Trophoblast cell (in vitro differentiated cells and primary cell): Measurements from ENCODE around the gene DDX55.
A peak's percentile ranks its signal among the peaks of the same experiment; 100 is the strongest.
"Not testable (repeated sequence)": the region's sequence is repeated elsewhere in the genome, so short reads cannot be mapped to it uniquely, and the experiment has no call there.

Experiments used
- DNase-seq, 2 donors: peaks; one replicate each; pipeline ENCODE4 v3.0.0-alpha.2; 2016
- H2AFZ ChIP-seq: 2 replicates; pipeline ENCODE4 v1.6.1; 2013; ENCODE audit warnings: low read length, moderate library complexity, mild to moderate bottlenecking; ENCODE audit not compliant: insufficient read depth, poor library complexity
- H2AK5ac ChIP-seq: 2 replicates; pipeline ENCODE4 v1.6.1; 2013; ENCODE audit warnings: mild to moderate bottlenecking, low read length
- H2BK120ac ChIP-seq: 2 replicates; pipeline ENCODE4 v1.6.1; 2013; ENCODE audit warnings: low read length, mild to moderate bottlenecking, moderate library complexity; ENCODE audit not compliant: insufficient read depth, poor library complexity
- H2BK12ac ChIP-seq: 2 replicates; pipeline ENCODE4 v1.6.1; 2013; ENCODE audit warnings: mild to moderate bottlenecking, low read length, moderate library complexity
- H2BK5ac ChIP-seq: 2 replicates; pipeline ENCODE4 v1.6.1; 2013; ENCODE audit warnings: low read length, low read depth, moderate library complexity, mild to moderate bottlenecking; ENCODE audit not compliant: poor library complexity
- H3K14ac ChIP-seq: 2 replicates; pipeline ENCODE4 v1.6.1; 2013; ENCODE audit warnings: mild to moderate bottlenecking, low read length
- H3K18ac ChIP-seq: 2 replicates; pipeline ENCODE4 v1.6.1; 2013; ENCODE audit warnings: mild to moderate bottlenecking, low read length
- H3K23ac ChIP-seq: 2 replicates; pipeline ENCODE4 v1.6.1; 2013; ENCODE audit warnings: low read length
- H3K27ac ChIP-seq: 2 replicates; pipeline ENCODE4 v1.5.1; 2013; ENCODE audit warnings: low read depth, mild to moderate bottlenecking, inconsistent platforms, low read length, moderate library complexity
- H3K27me3 ChIP-seq: 2 replicates; pipeline ENCODE4 v1.6.1; 2013; ENCODE audit warnings: inconsistent platforms, mild to moderate bottlenecking, low read length, moderate library complexity; ENCODE audit not compliant: insufficient read depth
- H3K36me3 ChIP-seq, 2 experiments: 1 replicate in 1 of 2; 2 replicates in 1 of 2; pipeline ENCODE4 v1.6.1; 2013; ENCODE audit warnings: low read length in 2 of 2, mild to moderate bottlenecking in 2 of 2, moderate library complexity in 1 of 2; ENCODE audit not compliant: insufficient read depth in 2 of 2, control insufficient read depth in 1 of 2
- H3K4ac ChIP-seq: 2 replicates; pipeline ENCODE4 v1.6.1; 2013; ENCODE audit warnings: low read depth, mild to moderate bottlenecking, low read length, moderate library complexity
- H3K4me1 ChIP-seq, 2 experiments: 1 replicate in 1 of 2; 2 replicates in 1 of 2; pipeline ENCODE4 v1.6.1; 2013; ENCODE audit warnings: low read length in 2 of 2, mild to moderate bottlenecking in 2 of 2, moderate library complexity in 1 of 2; ENCODE audit not compliant: insufficient read depth in 2 of 2, control insufficient read depth in 1 of 2
- H3K4me2 ChIP-seq: 2 replicates; pipeline ENCODE4 v1.6.1; 2013; ENCODE audit warnings: inconsistent platforms, mild to moderate bottlenecking, low read length, moderate library complexity
- H3K4me3 ChIP-seq: 2 replicates; pipeline ENCODE4 v1.5.1; 2013; ENCODE audit warnings: mild to moderate bottlenecking, low read depth, low read length, inconsistent platforms
- H3K79me1 ChIP-seq: one replicate; pipeline ENCODE4 v1.6.1; 2013; ENCODE audit warnings: low read length
- H3K79me2 ChIP-seq: 2 replicates; pipeline ENCODE4 v1.6.1; 2013; ENCODE audit warnings: low read length, mild to moderate bottlenecking; ENCODE audit not compliant: control insufficient read depth, insufficient read depth, poor library complexity
- H3K9ac ChIP-seq: 2 replicates; pipeline ENCODE4 v1.6.1; 2013; ENCODE audit warnings: mild to moderate bottlenecking, low read length
- H3K9me3 ChIP-seq: 2 replicates; pipeline ENCODE4 v1.6.1; 2013; ENCODE audit warnings: low read depth, mild to moderate bottlenecking, control low read depth, inconsistent platforms, low read length; ENCODE audit not compliant: insufficient read depth
- H4K12ac ChIP-seq: 2 replicates; pipeline ENCODE4 v1.6.1; 2013; ENCODE audit warnings: low read depth, mild to moderate bottlenecking, low read length, moderate library complexity
- H4K8ac ChIP-seq: 2 replicates; pipeline ENCODE4 v1.6.1; 2013; ENCODE audit warnings: low read depth, mild to moderate bottlenecking, low read length, moderate library complexity
- H4K91ac ChIP-seq: one replicate; pipeline ENCODE4 v1.6.1; 2013; ENCODE audit warnings: low read depth, mild to moderate bottlenecking, low read length, moderate library complexity
- WGBS: extraction: QIAGEN DNeasy Blood & Tissue Kit; methylation state at CpG from one replicate; pipeline ENCODE4 v1.1.7; 2013; ENCODE audit warnings: missing lambda C conversion rate; ENCODE audit not compliant: insufficient read length, insufficient coverage; ENCODE audit errors: extremely low coverage; 5-methylcytosine and 5-hydroxymethylcytosine counted together

DDX55 gene

GRCh38 chr12:123599310-123599709 lies 2.6 kb upstream of the DDX55 start:
- H2BK12ac ChIP-seq, result no peak overlapping the region
- H3K4me1 ChIP-seq, result peaks cover 5 to 6% of the 10 kb centered on the region in 2 experiments
- no peak overlapping the region for H3K23ac ChIP-seq
- H3K4ac ChIP-seq, result no peak overlapping the region
- no peak overlapping the region for H2BK120ac ChIP-seq
- peaks cover 8% of the 10 kb centered on the region for H3K79me1 ChIP-seq
- H4K91ac ChIP-seq, result no peak overlapping the region
- no peak overlapping the region for H2BK5ac ChIP-seq
- peaks cover 1% of the 10 kb centered on the region for H3K9me3 ChIP-seq
- H3K4me3 ChIP-seq, result no peak overlapping the region
- H3K79me2 ChIP-seq, result peaks cover 15% of the 10 kb centered on the region
- H3K9ac ChIP-seq, result no peak overlapping the region
- 100% methylated on average over 1 of the region's 1 CpG for WGBS
- H3K18ac ChIP-seq, result no peak overlapping the region
- H3K4me2 ChIP-seq, result no peak overlapping the region
- no peaks in the 10 kb centered on the region for H3K27me3 ChIP-seq
- no peak overlapping the region for H2AFZ ChIP-seq
- no peak overlapping the region for H3K27ac ChIP-seq
- DNase-seq, result no peak
- no peak overlapping the region for H3K14ac ChIP-seq
- H3K36me3 ChIP-seq, result peaks cover 10 to 24% of the 10 kb centered on the region in 2 experiments
- no peak overlapping the region for H4K12ac ChIP-seq
- H2AK5ac ChIP-seq, result no peak overlapping the region
- no peak overlapping the region for H4K8ac ChIP-seq

GRCh38 chr12:123599721-123600120 lies 2.2 kb upstream of the DDX55 start:
- H4K8ac ChIP-seq, result no peak overlapping the region
- H3K18ac ChIP-seq, result no peak overlapping the region
- no peak overlapping the region for H3K4me3 ChIP-seq
- WGBS, result no CpG with 5 or more reads among the region's 7 CpGs
- H3K4ac ChIP-seq, result no peak overlapping the region
- no peak overlapping the region for H2BK12ac ChIP-seq
- H4K12ac ChIP-seq, result no peak overlapping the region
- H3K9ac ChIP-seq, result no peak overlapping the region
- peaks cover 8% of the 10 kb centered on the region for H3K79me1 ChIP-seq
- H3K4me1 ChIP-seq, result peaks cover 5 to 6% of the 10 kb centered on the region in 2 experiments
- no peak overlapping the region for H4K91ac ChIP-seq
- peaks cover 1% of the 10 kb centered on the region for H3K9me3 ChIP-seq
- H2BK120ac ChIP-seq, result no peak overlapping the region
- no peak overlapping the region for H2AFZ ChIP-seq
- peaks cover 7 to 20% of the 10 kb centered on the region in 2 experiments for H3K36me3 ChIP-seq
- no peak overlapping the region for H2BK5ac ChIP-seq
- no peak overlapping the region for H3K14ac ChIP-seq
- no peak overlapping the region for H3K23ac ChIP-seq
- H2AK5ac ChIP-seq, result no peak overlapping the region
- H3K4me2 ChIP-seq, result no peak overlapping the region
- H3K27me3 ChIP-seq, result no peaks in the 10 kb centered on the region
- peak; percentile 65 to 78 for DNase-seq
- H3K79me2 ChIP-seq, result peaks cover 15% of the 10 kb centered on the region
- H3K27ac ChIP-seq, result no peak overlapping the region

GRCh38 chr12:123602651-123603195 lies 824 bp downstream of the DDX55 start:
- Histone ChIP-seq H3K14ac (no peak overlapping the region), H3K9ac (peak overlapping the region; percentile 94), H3K4me3 (peak overlapping the region; percentile 100), H4K8ac (peak overlapping the region; percentile 99), H2BK12ac (no peak overlapping the region), H4K12ac (peak overlapping the region; percentile 97), H3K4me2 (peak overlapping the region; percentile 82), H3K4ac (peak overlapping the region; percentile 97), H3K18ac (no peak overlapping the region), H2BK5ac (no peak overlapping the region), H3K9me3 (peaks cover 1% of the 10 kb centered on the region), H2AFZ (peak overlapping the region; percentile 71), H3K27me3 (no peaks in the 10 kb centered on the region), H3K4me1 (peaks cover 5 to 6% of the 10 kb centered on the region in 2 experiments), H3K79me2 (peaks cover 15% of the 10 kb centered on the region), H3K23ac (no peak overlapping the region), H3K79me1 (peaks cover 8% of the 10 kb centered on the region), H2BK120ac (peak overlapping the region; percentile 40), H3K36me3 (peaks cover 21 to 33% of the 10 kb centered on the region in 2 experiments), H3K27ac (no peak overlapping the region), H2AK5ac (no peak overlapping the region), H4K91ac (peak overlapping the region; percentile 64)
- no CpG with 5 or more reads among the region's 7 CpGs for WGBS
- peak; percentile 28 to 60 for DNase-seq

- not testable (repeated sequence) for H3K27me3 ChIP-seq, H2AK5ac ChIP-seq, H3K14ac ChIP-seq, H3K9me3 ChIP-seq, H3K18ac ChIP-seq, H2BK5ac ChIP-seq, H4K91ac ChIP-seq, H3K4me1 ChIP-seq, H3K27ac ChIP-seq, H3K23ac ChIP-seq, H2BK120ac ChIP-seq, H3K79me1 ChIP-seq, H4K8ac ChIP-seq, H3K4me3 ChIP-seq, H3K9ac ChIP-seq, H3K4me2 ChIP-seq, H4K12ac ChIP-seq, DNase-seq, H2AFZ ChIP-seq, H2BK12ac ChIP-seq
- WGBS, result no CpG with 5 or more reads among the region's 11 CpGs
- peak overlapping the region; percentile 72 for H3K4ac ChIP-seq
- peaks cover 22 to 37% of the 10 kb centered on the region in 2 experiments for H3K36me3 ChIP-seq
- peaks cover 15% of the 10 kb centered on the region for H3K79me2 ChIP-seq
Measured at GRCh38 chr12:123603495-123603894, 1.6 kb downstream of the DDX55 start.
